Fibroblast of the aortic adventitia (primary cell): ENCODE measurements around the gene LST1. TPM values are rescaled to one million over a fixed set of nuclear protein-coding genes. Genes with fewer than 3 reads are reported as not detected.

Source experiments
- DNase-seq: peaks from one replicate; pipeline ENCODE4 v3.0.0-alpha.2; 2010; ENCODE audit warnings: low read depth
- H3K4me3 ChIP-seq: 2 replicates; pipeline ENCODE4 v1.5.1; 2011; ENCODE audit warnings: low read depth, mild to moderate bottlenecking, control low read depth, low read length, moderate library complexity
- CTCF ChIP-seq: IDR thresholded peaks from 2 replicates; pipeline ENCODE4 v1.5.1; 2011; ENCODE audit warnings: mild to moderate bottlenecking, low read length, control low read depth, inconsistent platforms; ENCODE audit not compliant: insufficient read depth
- total RNA-seq: library from RNA; depleted of rRNA; stranded (reverse); fragments of >200 nt; gene quantifications from 2 replicates; pipeline ENCODE4 v1.2.3, GENCODE V29; 2012; ENCODE audit warnings: low replicate concordance

Gene LST1
- total RNA-seq, 1 donor, result not detected

GRCh38 chr6:31621320-31621939 is 35.4 kb downstream of the LST1 start:
- TF ChIP-seq CTCF, result no peak
- DNase-seq, result no peak
- peak overlapping the region; percentile 93 for H3K4me3 ChIP-seq

GRCh38 chr6:31621991-31622390 is 35.9 kb downstream of the LST1 start:
- TF ChIP-seq CTCF, result no peak
- peak; percentile 22 for DNase-seq
- peak overlapping the region; percentile 93 for H3K4me3 ChIP-seq

- peak overlapping the region; percentile 93 for H3K4me3 ChIP-seq
- no peak for TF ChIP-seq CTCF
- no peak for DNase-seq
Measured at GRCh38 chr6:31622684-31623091, 36.6 kb downstream of the LST1 start.

- no peak for TF ChIP-seq CTCF
- no peak overlapping the region for H3K4me3 ChIP-seq
- no peak for DNase-seq
Measured at GRCh38 chr6:31624070-31624469, 38.0 kb downstream of the LST1 start.

GRCh38 chr6:31626952-31627351 is 40.9 kb downstream of the LST1 start:
- DNase-seq, result no peak
- TF ChIP-seq CTCF, result no peak
- H3K4me3 ChIP-seq, result no peak overlapping the region

GRCh38 chr6:31627690-31628287 is 41.7 kb downstream of the LST1 start:
- no peak overlapping the region for H3K4me3 ChIP-seq
- no peak for TF ChIP-seq CTCF
- no peak for DNase-seq
